HEK293 (cell line): ENCODE data around the gene DHX16.
A peak's percentile ranks its signal among the peaks of the same experiment; 100 is the strongest.

Source experiments
- CTCF ChIA-PET: fragments of 350-600 bp; formaldehyde crosslinking; extraction: SDS; loops from one replicate; lab custom pipeline; 2021; ENCODE audit warnings: antibody characterized with exemption; lab: Yijun Ruan, JAX
- POLR2A ChIA-PET: fragments of 300-600 bp; formaldehyde crosslinking; extraction: SDS; loops from one replicate; lab custom pipeline; 2020; ENCODE audit warnings: antibody characterized with exemption, inconsistent platforms; lab: Yijun Ruan, JAX
- H3K27ac ChIP-seq: fragments of 200-500 bp; sonication (Bioruptor generic); 2 replicates; pipeline ENCODE4 v1.5.1; 2014; ENCODE audit warnings: low read depth, low read length, control low read depth, inconsistent platforms; ENCODE audit errors: extremely low read depth
- H3K36me3 ChIP-seq, 2 experiments: fragments of 200-500 bp in 1 of 2; sonication (Bioruptor generic) in 1 of 2; 1 replicate in 1 of 2; 2 replicates in 1 of 2; pipeline ENCODE4 v1.5.1; 2014 to 2017; ENCODE audit warnings: inconsistent platforms in 2 of 2, low read length in 2 of 2; ENCODE audit not compliant: control insufficient read depth in 2 of 2, insufficient read depth in 1 of 2
- H3K4me1 ChIP-seq: fragments of 200-500 bp; sonication (Bioruptor generic); 2 replicates; pipeline ENCODE4 v1.5.1; 2014; ENCODE audit warnings: mild to moderate bottlenecking, low read length, inconsistent platforms; ENCODE audit not compliant: control insufficient read depth, insufficient read depth
- H3K4me3 ChIP-seq: 2 replicates; pipeline ENCODE4 v1.5.1; 2011; ENCODE audit warnings: low read depth, mild to moderate bottlenecking, control low read depth, low read length, moderate library complexity
- H3K9me3 ChIP-seq: fragments of 200-500 bp; sonication (Bioruptor generic); 2 replicates; pipeline ENCODE4 v1.5.1; 2014; ENCODE audit warnings: low read depth, low read length, inconsistent platforms; ENCODE audit not compliant: control insufficient read depth, insufficient read depth
- CTCF ChIP-seq: fragments of 450-650 bp; formaldehyde crosslinking; IDR thresholded peaks from 2 replicates; pipeline ENCODE4 v1.5.1; 2016; ENCODE audit warnings: missing biosample characterization, missing genetic modification characterization
- HIC1 ChIP-seq: fragments of 450-650 bp; formaldehyde crosslinking; IDR thresholded peaks from 2 replicates; pipeline ENCODE4 v1.5.1; 2016; ENCODE audit warnings: missing biosample characterization, missing genetic modification characterization
- KLF7 ChIP-seq: fragments of 450-650 bp; formaldehyde crosslinking; IDR thresholded peaks from 2 replicates; pipeline ENCODE4 v1.5.1; 2016; ENCODE audit warnings: missing biosample characterization, missing genetic modification characterization, borderline replicate concordance
- KLF8 ChIP-seq: fragments of 450-650 bp; formaldehyde crosslinking; IDR thresholded peaks from 2 replicates; pipeline ENCODE4 v1.5.1; 2016; ENCODE audit warnings: missing biosample characterization, missing genetic modification characterization
- PRDM1 ChIP-seq: fragments of 450-650 bp; formaldehyde crosslinking; IDR thresholded peaks from 2 replicates; pipeline ENCODE4; 2016; ENCODE audit warnings: missing biosample characterization, missing genetic modification characterization
- PRDM10 ChIP-seq: fragments of 450-650 bp; formaldehyde crosslinking; IDR thresholded peaks from 2 replicates; pipeline ENCODE4 v1.5.1; 2016; ENCODE audit warnings: missing biosample characterization, missing genetic modification characterization
- REPIN1 ChIP-seq: fragments of 450-650 bp; formaldehyde crosslinking; IDR thresholded peaks from 2 replicates; pipeline ENCODE4 v1.5.1; 2017; ENCODE audit warnings: missing biosample characterization, missing genetic modification characterization, low read depth
- ZBTB1 ChIP-seq: fragments of 450-650 bp; formaldehyde crosslinking; IDR thresholded peaks from 2 replicates; pipeline ENCODE4 v1.5.1; 2016; ENCODE audit warnings: missing biosample characterization, missing genetic modification characterization
- ZBTB21 ChIP-seq: fragments of 450-650 bp; formaldehyde crosslinking; IDR thresholded peaks from 2 replicates; pipeline ENCODE4 v1.5.1; 2017; ENCODE audit warnings: missing biosample characterization, missing genetic modification characterization
- ZBTB8A ChIP-seq: fragments of 450-650 bp; formaldehyde crosslinking; IDR thresholded peaks from 2 replicates; pipeline ENCODE4 v1.5.1; 2016; ENCODE audit warnings: missing biosample characterization, missing genetic modification characterization
- ZNF10 ChIP-seq: fragments of 450-650 bp; formaldehyde crosslinking; IDR thresholded peaks from 2 replicates; pipeline ENCODE4 v1.5.1; 2017; ENCODE audit warnings: missing biosample characterization, missing genetic modification characterization
- ZNF155 ChIP-seq: fragments of 450-650 bp; formaldehyde crosslinking; IDR thresholded peaks from 2 replicates; pipeline ENCODE4 v1.5.1; 2016; ENCODE audit warnings: missing biosample characterization, missing genetic modification characterization
- ZNF2 ChIP-seq: fragments of 450-650 bp; formaldehyde crosslinking; IDR thresholded peaks from 2 replicates; pipeline ENCODE4 v1.5.1; 2016; ENCODE audit warnings: missing biosample characterization, missing genetic modification characterization
- ZNF629 ChIP-seq: fragments of 450-650 bp; formaldehyde crosslinking; IDR thresholded peaks from 2 replicates; pipeline ENCODE4 v1.5.1; 2017; ENCODE audit warnings: missing biosample characterization, missing genetic modification characterization
- TF ChIP-seq, protein P1 (sequence below): fragments of 450-650 bp; formaldehyde crosslinking; optimal IDR thresholded peaks from 2 replicates; pipeline ENCODE3; 2016; ENCODE audit warnings: missing biosample characterization, mild to moderate bottlenecking, missing genetic modification characterization

Gene DHX16

GRCh38 chr6:30614843-30615218 lies 58.0 kb downstream of the DHX16 start (continued):
- no peak; the same call in 1 of the 2 replicates for TF ChIP-seq ZBTB21 (tag by site-specific recombination)
- TF ChIP-seq KLF8 (tag by site-specific recombination), result peak; percentile 38; the same call in 1 of the 2 replicates
- TF ChIP-seq HIC1 (tag by site-specific recombination), result 0 out of 2 replicates have a peak, but pooled peaks have one; percentile 40
- TF ChIP-seq KLF7 (tag by site-specific recombination), result 0 out of 2 replicates have a peak, but pooled peaks have one; percentile 12

- Histone ChIP-seq H3K4me1 (peaks cover 18% of the 10 kb centered on the region), H3K4me3 (peak overlapping the region; percentile 20), H3K27ac (peak overlapping the region; percentile 65), H3K36me3 (peaks cover 3 to 39% of the 10 kb centered on the region in 2 experiments), H3K9me3 (no peaks in the 10 kb centered on the region)
- CTCF ChIA-PET, result interaction anchor here (0.6 to 3.2 kb wide), 12 partner anchors 10 to 161 kb away, joined by 3 to 29 read pairs (median 6); no protein-coding TSS in a partner anchor
- POLR2A ChIA-PET, result interaction anchor here (0.6 to 4.8 kb wide), 53 partner anchors 8 to 517 kb away, joined by 3 to 197 read pairs (median 6); partner anchors contain the start of genes ABCF1, ATAT1, C6orf136 and DDR1
- TF ChIP-seq ZBTB1 (no peak), CTCF (tag by site-specific recombination) (no peak), ZBTB8A (tag by site-specific recombination) (no peak), REPIN1 (no peak), PRDM1 (peak; percentile 73; the same call in 1 of the 2 replicates), ZNF155 (tag by site-specific recombination) (no peak), ZNF2 (tag by site-specific recombination) (peak; percentile 21; the same call in 1 of the 2 replicates), ZNF10 (tag by site-specific recombination) (no peak)
- TF ChIP-seq, protein P1, sequence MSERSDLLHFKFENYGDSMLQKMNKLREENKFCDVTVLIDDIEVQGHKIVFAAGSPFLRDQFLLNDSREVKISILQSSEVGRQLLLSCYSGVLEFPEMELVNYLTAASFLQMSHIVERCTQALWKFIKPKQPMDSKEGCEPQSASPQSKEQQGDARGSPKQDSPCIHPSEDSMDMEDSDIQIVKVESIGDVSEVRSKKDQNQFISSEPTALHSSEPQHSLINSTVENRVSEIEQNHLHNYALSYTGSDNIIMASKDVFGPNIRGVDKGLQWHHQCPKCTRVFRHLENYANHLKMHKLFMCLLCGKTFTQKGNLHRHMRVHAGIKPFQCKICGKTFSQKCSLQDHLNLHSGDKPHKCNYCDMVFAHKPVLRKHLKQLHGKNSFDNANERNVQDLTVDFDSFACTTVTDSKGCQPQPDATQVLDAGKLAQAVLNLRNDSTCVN (tag by site-specific recombination), result peak; percentile 5
These were observed 58.6 kb downstream of the DHX16 start for GRCh38 chr6:30614044-30614842.

DNA sequence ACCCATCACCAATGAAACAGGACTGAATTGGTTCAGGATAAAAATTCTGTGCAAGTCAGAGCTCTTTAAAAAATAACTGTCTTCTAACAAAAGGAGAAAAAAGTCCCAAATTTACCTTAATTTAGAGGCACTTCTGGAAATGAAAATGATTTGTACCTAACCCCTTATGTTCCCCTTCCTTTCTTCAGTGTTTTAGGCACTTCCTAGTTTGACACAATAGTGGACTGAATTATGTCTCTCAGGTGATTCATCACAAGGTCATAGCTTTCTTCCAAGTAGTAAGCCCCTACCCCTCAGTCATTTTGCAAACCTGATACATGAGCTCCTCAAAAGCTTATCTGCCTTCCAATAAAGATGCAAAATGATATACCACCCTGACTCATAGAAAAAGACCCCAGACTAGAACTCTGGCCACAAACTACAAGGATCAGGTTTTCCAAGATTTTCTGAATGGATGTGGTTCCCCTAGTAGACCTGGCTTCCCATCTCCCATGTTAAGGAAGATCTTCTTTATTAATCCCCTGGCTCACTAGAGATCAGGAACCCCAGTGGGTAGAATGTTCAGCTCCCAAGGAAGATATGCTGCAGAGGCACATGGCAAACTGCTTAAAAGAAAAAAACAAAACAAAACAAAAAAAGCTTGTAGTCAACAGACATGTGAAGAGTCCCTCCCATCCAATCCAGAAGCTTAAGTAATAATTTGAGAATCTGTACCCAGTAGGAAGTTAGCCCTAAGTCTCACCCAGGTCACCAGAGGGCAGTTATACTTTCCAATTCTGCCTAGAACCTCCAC lies 59.4 kb downstream of the DHX16 start:
- ChIA-PET CTCF (interaction anchor here (0.6 to 3.2 kb wide), 16 partner anchors 9 to 474 kb away, joined by 3 to 29 read pairs (median 4); partner anchors contain the start of gene DHX16), POLR2A (interaction anchor here (0.6 to 4.8 kb wide), 29 partner anchors 9 to 294 kb away, joined by 3 to 197 read pairs (median 6); partner anchors contain the start of genes ABCF1, ATAT1, DHX16 and FLOT1)
- H3K4me1 ChIP-seq, result peaks cover 18% of the 10 kb centered on the region
- peak overlapping the region; percentile 8; the same call in 1 of the 2 replicates for H3K27ac ChIP-seq
- no peak overlapping the region for H3K4me3 ChIP-seq
- H3K36me3 ChIP-seq, result peaks cover 10 to 44% of the 10 kb centered on the region in 2 experiments
- TF ChIP-seq ZBTB8A (tag by site-specific recombination) (no peak), ZNF629 (tag by site-specific recombination) (0 out of 2 replicates have a peak, but pooled peaks have one; percentile 9), PRDM1 (no peak), PRDM10 (0 out of 2 replicates have a peak, but pooled peaks have one; percentile 11)
- H3K9me3 ChIP-seq, result no peaks in the 10 kb centered on the region
